Measurements from ENCODE around the gene CRIP2.

DNA sequence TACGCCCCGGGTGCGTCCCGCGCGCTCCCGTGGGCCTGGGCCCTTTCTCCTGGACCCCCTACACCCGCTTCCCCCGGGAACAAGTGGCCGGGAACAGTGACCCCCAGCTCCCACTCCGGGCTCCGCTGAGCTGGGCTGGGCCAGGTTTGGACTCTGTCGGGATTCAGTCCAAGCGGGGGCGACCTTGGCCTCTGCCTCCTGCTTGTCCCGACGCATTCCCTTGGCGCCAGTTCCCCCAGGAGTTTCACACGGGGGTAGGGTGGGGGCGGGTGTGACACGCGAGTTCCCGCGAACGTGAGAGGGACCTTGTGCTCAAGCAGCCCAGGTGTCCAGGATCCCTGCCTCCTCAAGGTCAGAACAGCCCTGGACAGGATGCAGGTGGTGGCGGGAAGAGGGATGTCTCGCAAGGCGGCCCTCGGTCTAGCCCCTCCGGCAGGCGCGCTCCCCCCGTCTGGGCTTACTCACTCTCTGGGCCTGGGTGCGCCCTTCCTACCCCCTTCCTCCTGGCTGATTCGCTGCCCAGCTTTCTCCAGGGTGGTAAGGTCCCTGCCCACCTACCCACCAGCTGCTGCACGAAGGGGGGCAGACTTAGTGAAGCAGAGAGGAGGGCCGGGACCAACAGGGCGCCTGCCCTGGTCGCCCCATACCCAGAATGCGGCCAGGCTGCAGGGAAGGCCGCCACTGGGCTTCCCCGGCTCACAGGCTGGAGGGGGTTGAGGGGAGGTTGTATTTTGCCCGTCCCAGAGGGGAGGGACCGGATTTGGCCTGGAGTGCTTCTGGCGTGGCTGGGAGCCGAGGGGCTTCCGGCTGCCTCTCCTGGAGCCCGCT lies 862 bp downstream of the CRIP2 start:
- no peak for TF ChIP-seq POLR2A (IDR thresholded peaks at IDR 0.05)
- TF ChIP-seq, protein P1, sequence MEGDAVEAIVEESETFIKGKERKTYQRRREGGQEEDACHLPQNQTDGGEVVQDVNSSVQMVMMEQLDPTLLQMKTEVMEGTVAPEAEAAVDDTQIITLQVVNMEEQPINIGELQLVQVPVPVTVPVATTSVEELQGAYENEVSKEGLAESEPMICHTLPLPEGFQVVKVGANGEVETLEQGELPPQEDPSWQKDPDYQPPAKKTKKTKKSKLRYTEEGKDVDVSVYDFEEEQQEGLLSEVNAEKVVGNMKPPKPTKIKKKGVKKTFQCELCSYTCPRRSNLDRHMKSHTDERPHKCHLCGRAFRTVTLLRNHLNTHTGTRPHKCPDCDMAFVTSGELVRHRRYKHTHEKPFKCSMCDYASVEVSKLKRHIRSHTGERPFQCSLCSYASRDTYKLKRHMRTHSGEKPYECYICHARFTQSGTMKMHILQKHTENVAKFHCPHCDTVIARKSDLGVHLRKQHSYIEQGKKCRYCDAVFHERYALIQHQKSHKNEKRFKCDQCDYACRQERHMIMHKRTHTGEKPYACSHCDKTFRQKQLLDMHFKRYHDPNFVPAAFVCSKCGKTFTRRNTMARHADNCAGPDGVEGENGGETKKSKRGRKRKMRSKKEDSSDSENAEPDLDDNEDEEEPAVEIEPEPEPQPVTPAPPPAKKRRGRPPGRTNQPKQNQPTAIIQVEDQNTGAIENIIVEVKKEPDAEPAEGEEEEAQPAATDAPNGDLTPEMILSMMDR (IDR thresholded peaks at IDR 0.05): no peak

Measured in body of pancreas (tissue), 4 donors.